Activated B cell treated with CpG ODN at 0.5 μM for 24 hours (primary cell): ENCODE results near the gene EMILIN2. TPM values are rescaled to one million over a fixed set of nuclear protein-coding genes. Genes with fewer than 3 reads are reported as not detected.

Source experiments
- ATAC-seq: fragments of 200-7000 bp; cut with Tn5 transposase; one replicate; pipeline ENCODE4 v1.10.0; 2021; ENCODE audit warnings: low read depth, mild to moderate bottlenecking, moderate library complexity
- CTCF ChIA-PET: fragments of 350-600 bp; sonication (Branson Sonifier 250); formaldehyde crosslinking; loops from one replicate; lab custom pipeline; 2021; ENCODE audit warnings: antibody characterized with exemption; lab: Charles Lee
- POLR2A ChIA-PET: fragments of 350-600 bp; sonication (Branson Sonifier 250); formaldehyde crosslinking; loops from one replicate; lab custom pipeline; 2021; ENCODE audit warnings: antibody characterized with exemption; lab: Charles Lee
- DNase-seq: peaks from one replicate; pipeline ENCODE4 v3.0.0; 2022
- H3K27ac Mint-ChIP-seq: one replicate; pipeline ENCODE4 v1.8.0; 2020; ENCODE audit warnings: mixed read lengths
- H3K27me3 Mint-ChIP-seq: one replicate; pipeline ENCODE4 v1.8.0; 2021; ENCODE audit warnings: mixed read lengths
- H3K36me3 Mint-ChIP-seq: one replicate; pipeline ENCODE4 v1.8.0; 2021; ENCODE audit warnings: low read depth, mixed read lengths
- H3K4me1 Mint-ChIP-seq: one replicate; pipeline ENCODE4 v1.8.0; 2021; ENCODE audit warnings: mixed read lengths
- H3K4me3 Mint-ChIP-seq: one replicate; pipeline ENCODE4 v1.8.0; 2020; ENCODE audit warnings: mild to moderate bottlenecking, mixed read lengths
- H3K9me3 Mint-ChIP-seq: one replicate; pipeline ENCODE4 v1.8.0; 2020; ENCODE audit warnings: mixed read lengths
- intact Hi-C: fragments of 100-400 bp; cut with micrococcal nuclease; formaldehyde crosslinking; loops from one replicate; pipeline ENCODE4 v1.15.1; 2024
- total RNA-seq: library from RNA; stranded (reverse); gene quantifications from 2 replicates; pipeline ENCODE4 v1.2.3, GENCODE V29; 2022
- TF ChIP-seq, protein P1 (sequence below): fragments of 200-600 bp; IDR thresholded peaks from one replicate; pipeline ENCODE4 v1.8.0; 2022; ENCODE audit warnings: antibody characterized with exemption, mild to moderate bottlenecking

The EMILIN2 gene
- total RNA-seq, 1 donor from 2014 or later = 80.9 TPM

DNA sequence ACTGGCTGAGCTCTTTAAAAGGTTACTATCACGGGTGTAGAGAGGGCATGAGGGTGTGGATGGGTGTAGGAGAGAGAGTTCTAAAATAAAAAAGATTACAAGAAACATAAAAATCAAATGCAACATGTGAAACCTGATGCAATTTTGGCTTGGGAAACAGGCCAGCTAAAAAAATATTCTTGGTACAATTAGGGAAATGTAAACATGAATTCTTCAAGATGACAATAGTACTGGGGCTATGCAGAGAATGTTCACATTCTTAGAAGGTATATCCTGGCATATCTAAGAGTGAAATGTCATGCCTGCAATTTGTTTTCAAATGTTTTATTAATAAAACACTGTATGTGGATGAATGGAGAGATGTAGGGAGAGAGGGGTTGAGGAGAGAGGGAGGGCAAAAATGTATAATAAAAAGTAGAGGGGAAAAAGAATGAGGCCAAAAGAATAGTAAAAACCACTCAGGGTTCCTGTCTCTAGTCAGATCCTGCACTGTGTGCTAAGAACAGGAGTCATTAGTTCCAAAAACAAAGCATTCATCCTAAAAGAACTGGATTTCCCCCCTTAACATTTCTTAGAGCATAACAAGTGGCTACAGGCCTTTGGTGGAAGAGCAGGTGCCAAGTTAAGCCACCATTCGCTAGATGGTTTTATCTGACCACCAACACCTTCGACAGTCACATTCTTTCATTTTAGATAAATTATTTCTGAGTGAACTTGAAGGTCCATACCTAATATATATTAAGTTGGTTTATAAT lies 88.8 kb downstream of the EMILIN2 start:
- TF ChIP-seq, protein P1, sequence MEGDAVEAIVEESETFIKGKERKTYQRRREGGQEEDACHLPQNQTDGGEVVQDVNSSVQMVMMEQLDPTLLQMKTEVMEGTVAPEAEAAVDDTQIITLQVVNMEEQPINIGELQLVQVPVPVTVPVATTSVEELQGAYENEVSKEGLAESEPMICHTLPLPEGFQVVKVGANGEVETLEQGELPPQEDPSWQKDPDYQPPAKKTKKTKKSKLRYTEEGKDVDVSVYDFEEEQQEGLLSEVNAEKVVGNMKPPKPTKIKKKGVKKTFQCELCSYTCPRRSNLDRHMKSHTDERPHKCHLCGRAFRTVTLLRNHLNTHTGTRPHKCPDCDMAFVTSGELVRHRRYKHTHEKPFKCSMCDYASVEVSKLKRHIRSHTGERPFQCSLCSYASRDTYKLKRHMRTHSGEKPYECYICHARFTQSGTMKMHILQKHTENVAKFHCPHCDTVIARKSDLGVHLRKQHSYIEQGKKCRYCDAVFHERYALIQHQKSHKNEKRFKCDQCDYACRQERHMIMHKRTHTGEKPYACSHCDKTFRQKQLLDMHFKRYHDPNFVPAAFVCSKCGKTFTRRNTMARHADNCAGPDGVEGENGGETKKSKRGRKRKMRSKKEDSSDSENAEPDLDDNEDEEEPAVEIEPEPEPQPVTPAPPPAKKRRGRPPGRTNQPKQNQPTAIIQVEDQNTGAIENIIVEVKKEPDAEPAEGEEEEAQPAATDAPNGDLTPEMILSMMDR = no peak
- intact Hi-C loops = no loop called here
- H3K9me3 Mint-ChIP-seq = no peaks in the 10 kb centered on the region
- H3K36me3 Mint-ChIP-seq = peaks cover 57% of the 10 kb centered on the region
- H3K4me3 Mint-ChIP-seq = no peak overlapping the region
- no peaks in the 10 kb centered on the region for H3K27me3 Mint-ChIP-seq
- ChIA-PET CTCF (interaction anchor here (3.4 to 6.7 kb wide), 2 partner anchors 51 to 311 kb away, joined by 34 to 162 read pairs; partner anchors contain the start of gene MYL12A), POLR2A (interaction anchor here (0.9 to 1.0 kb wide), 2 partner anchors 50 to 312 kb away, joined by 3 read pairs; partner anchors contain the start of gene MYL12A)
- peaks cover 5% of the 10 kb centered on the region for H3K4me1 Mint-ChIP-seq
- ATAC-seq (no peak), DNase-seq (no peak)
- peak overlapping the region; percentile 1 for H3K27ac Mint-ChIP-seq

DNA sequence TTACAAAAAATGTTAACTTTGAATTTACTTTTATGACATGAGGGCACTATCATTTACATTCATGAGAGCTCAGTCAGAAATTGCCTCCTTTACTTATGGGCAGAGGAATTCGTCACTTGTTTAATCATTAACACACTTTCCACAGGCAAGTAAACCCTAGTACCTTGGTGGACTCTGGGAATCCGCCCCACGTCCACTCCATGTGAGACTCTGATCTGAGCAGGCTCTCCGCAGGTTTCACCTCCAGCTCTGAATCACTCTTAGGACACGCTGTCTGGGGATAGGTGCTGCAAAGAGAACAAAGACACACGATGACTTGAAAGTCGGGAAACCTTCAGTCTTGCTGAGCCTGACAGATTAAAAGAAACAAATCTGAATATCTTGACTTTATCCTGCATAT lies 92.5 kb downstream of the EMILIN2 start:
- CTCF ChIA-PET = interaction anchor here (1.4 to 6.5 kb wide), 2 partner anchors 46 to 307 kb away, joined by 5 to 36 read pairs; no protein-coding TSS in a partner anchor
- Mint-ChIP-seq H3K27me3 (no peaks in the 10 kb centered on the region), H3K9me3 (no peaks in the 10 kb centered on the region), H3K4me1 (no peaks in the 10 kb centered on the region), H3K36me3 (peaks cover 33% of the 10 kb centered on the region), H3K27ac (no peak overlapping the region), H3K4me3 (no peak overlapping the region)
- ATAC-seq (no peak), DNase-seq (no peak)
- intact Hi-C loops = no loop called here
- TF ChIP-seq, protein P1 = no peak
- POLR2A ChIA-PET = no interaction called here

DNA sequence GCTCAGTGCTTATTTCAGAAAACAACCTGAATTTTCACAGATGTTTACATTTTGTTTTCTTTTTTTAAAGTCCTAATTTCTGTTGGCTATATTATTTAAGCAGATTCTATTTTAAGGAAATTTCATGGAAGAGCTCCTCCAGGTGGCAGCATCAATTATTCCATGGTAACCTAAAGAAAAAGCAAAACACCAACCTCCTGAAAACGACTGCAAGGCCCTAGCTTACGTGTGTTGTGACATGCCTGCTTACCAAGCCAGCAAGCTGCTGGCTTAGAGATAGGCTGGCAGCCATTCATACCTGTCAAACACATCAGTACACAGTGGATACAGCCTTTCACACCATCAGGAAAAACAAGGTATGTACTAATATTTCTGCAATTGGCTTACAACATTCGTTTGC lies 101.2 kb downstream of the EMILIN2 start:
- DNase-seq (no peak), ATAC-seq (no peak)
- no peak overlapping the region for H3K27ac Mint-ChIP-seq
- intact Hi-C loops = no loop called here
- no peaks in the 10 kb centered on the region for H3K27me3 Mint-ChIP-seq
- H3K9me3 Mint-ChIP-seq = no peaks in the 10 kb centered on the region
- ChIA-PET CTCF (interaction anchor here (1.0 to 8.9 kb wide), 3 partner anchors 35 to 298 kb away, joined by 4 to 76 read pairs (median 4); no protein-coding TSS in a partner anchor), POLR2A (interaction anchor here (0.6 to 1.4 kb wide), 3 partner anchors 9 to 43 kb away, joined by 7 read pairs; no protein-coding TSS in a partner anchor)
- TF ChIP-seq, protein P1 = no peak
- H3K4me1 Mint-ChIP-seq = no peaks in the 10 kb centered on the region
- H3K36me3 Mint-ChIP-seq = peaks cover 40% of the 10 kb centered on the region
- H3K4me3 Mint-ChIP-seq = no peak overlapping the region

DNA sequence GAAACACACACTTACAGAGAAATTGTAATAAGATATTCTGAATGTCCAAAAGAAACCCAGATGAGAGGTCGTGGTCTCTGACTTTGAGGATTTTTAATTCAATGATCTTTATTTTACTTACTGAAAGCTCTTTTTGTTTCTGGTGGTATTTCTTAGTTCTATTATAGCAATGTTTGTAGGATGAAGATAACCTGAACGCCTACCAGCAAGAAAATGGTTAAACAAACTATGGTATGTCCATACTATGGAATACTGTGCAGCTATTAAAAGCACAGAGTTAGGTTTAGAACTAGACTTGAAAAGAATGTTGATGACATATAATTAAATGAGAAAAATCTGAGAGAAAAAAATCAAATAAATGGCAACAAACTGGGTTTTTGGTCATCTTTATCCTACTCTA lies 105.8 kb downstream of the EMILIN2 start:
- no peak overlapping the region for H3K27ac Mint-ChIP-seq

More for the DNA sequence above, 105.8 kb downstream of the EMILIN2 start:
- ATAC-seq (no peak), DNase-seq (no peak)
- CTCF ChIA-PET = interaction anchor here (0.9 to 8.9 kb wide), 3 partner anchors 27 to 41 kb away, joined by 3 to 76 read pairs (median 3); no protein-coding TSS in a partner anchor
- TF ChIP-seq, protein P1 = no peak
- POLR2A ChIA-PET = interaction anchor here (0.6 kb wide), 1 partner anchor 19 kb away, joined by 4 read pairs; no protein-coding TSS in a partner anchor
- Mint-ChIP-seq H3K4me3 (no peak overlapping the region), H3K36me3 (peaks cover 49% of the 10 kb centered on the region), H3K9me3 (no peaks in the 10 kb centered on the region), H3K27me3 (no peaks in the 10 kb centered on the region), H3K4me1 (peaks cover 23% of the 10 kb centered on the region)
- intact Hi-C loops = no loop called here
